RWPE1 (cell line): ENCODE data around the gene SCYGR5.

Experiments
- CTCF ChIA-PET: fragments of 350-600 bp; sonication (Branson Sonifier 250); formaldehyde crosslinking; extraction: SDS; loops from one replicate; lab custom pipeline; 2021; lab: Yijun Ruan, JAX
- POLR2A ChIA-PET: fragments of 400-600 bp; formaldehyde crosslinking; extraction: SDS; loops from one replicate; lab custom pipeline; 2020; ENCODE audit warnings: antibody characterized with exemption; ENCODE audit not compliant: low non-redundant PET; lab: Yijun Ruan, JAX
- DNase-seq: peaks from one replicate; pipeline ENCODE4 v3.0.0; 2012; ENCODE audit warnings: low spot score
- H3K27ac ChIP-seq: fragments of 450-650 bp; 2 replicates; pipeline ENCODE4 v1.5.1; 2017
- CTCF ChIP-seq: fragments of 450-650 bp; conservative IDR thresholded peaks from 2 replicates; pipeline ENCODE4 v1.5.1; 2017; ENCODE audit warnings: low read depth, mild to moderate bottlenecking

Gene SCYGR5

GRCh38 chr2:227701556-227701955 lies 35.0 kb downstream of the SCYGR5 start:
- TF ChIP-seq CTCF, result no peak
- POLR2A ChIA-PET, result no interaction called here

GRCh38 chr2:227703280-227703732 lies 36.7 kb downstream of the SCYGR5 start:
- CTCF ChIA-PET, result no interaction called here

More at GRCh38 chr2:227701556-227701955, 35.0 kb downstream of the SCYGR5 start:
- no peak for DNase-seq
- H3K27ac ChIP-seq, result no peak overlapping the region
- CTCF ChIA-PET, result no interaction called here

GRCh38 chr2:227703961-227704360 lies 37.4 kb downstream of the SCYGR5 start:
- POLR2A ChIA-PET, result no interaction called here
- peak; percentile 44 for DNase-seq
- CTCF ChIA-PET, result no interaction called here
- TF ChIP-seq CTCF, result no peak
- no peak overlapping the region for H3K27ac ChIP-seq

More at GRCh38 chr2:227703280-227703732, 36.7 kb downstream of the SCYGR5 start:
- no peak for TF ChIP-seq CTCF
- no peak overlapping the region for H3K27ac ChIP-seq
- POLR2A ChIA-PET, result no interaction called here
- DNase-seq, result peak; percentile 76

GRCh38 chr2:227706859-227707258 lies 40.3 kb downstream of the SCYGR5 start:
- DNase-seq, result no peak

GRCh38 chr2:227707390-227707789 lies 40.8 kb downstream of the SCYGR5 start:
- no peak for TF ChIP-seq CTCF
- no peak overlapping the region for H3K27ac ChIP-seq
- POLR2A ChIA-PET, result no interaction called here
- CTCF ChIA-PET, result no interaction called here
- no peak for DNase-seq

More at GRCh38 chr2:227706859-227707258, 40.3 kb downstream of the SCYGR5 start:
- POLR2A ChIA-PET, result no interaction called here
- no peak overlapping the region for H3K27ac ChIP-seq
- TF ChIP-seq CTCF, result no peak
- CTCF ChIA-PET, result interaction anchor here (0.6 kb wide), 1 partner anchor 314 kb away, joined by 3 read pairs; no protein-coding TSS in a partner anchor

- DNase-seq, result no peak
- ChIA-PET POLR2A (no interaction called here), CTCF (interaction anchor here (0.6 kb wide), 1 partner anchor 272 kb away, joined by 4 read pairs; no protein-coding TSS in a partner anchor)
- no peak for TF ChIP-seq CTCF
- no peak overlapping the region for H3K27ac ChIP-seq
These were observed 44.4 kb downstream of the SCYGR5 start for GRCh38 chr2:227710986-227711385.
